H1 (cell line): ENCODE measurements around the gene VGLL3. TPM values are rescaled to one million over a fixed set of nuclear protein-coding genes. Genes with fewer than 3 reads are reported as not detected.

Experiments
- ASH2L ChIP-seq: fragments of 200-600, 300-600 bp; sonication (generic); IDR thresholded peaks from one replicate; pipeline ENCODE4 v1.7.1; 2017; ENCODE audit warnings: low read length
- CTBP2 ChIP-seq: IDR thresholded peaks from 2 replicates; pipeline ENCODE4 v1.7.0; 2011; ENCODE audit warnings: borderline replicate concordance, mild to moderate bottlenecking, moderate library complexity, mixed read lengths, low read length; ENCODE audit not compliant: insufficient read depth, insufficient read length
- SIRT6 ChIP-seq: IDR thresholded peaks from one replicate; pipeline ENCODE4 v1.7.1; 2012; ENCODE audit warnings: low read length, inconsistent platforms
- polyA plus RNA-seq, 7 experiments: library from polyadenylated mRNA; depleted of rRNA in 3 of 7; stranded (reverse) in 5 of 7; unstranded in 2 of 7; fragments of >200 nt in 5 of 7; fragments of 200-250 nt in 2 of 7; gene quantifications; 1 replicate in 5 of 7; 2 replicates in 1 of 7; 4 replicates in 1 of 7; pipeline versions ENCODE4 v1.2.1 to v1.2.3, GENCODE V29; 2011 to 2013; ENCODE audit warnings: missing spikeins in 2 of 7, mixed read lengths in 2 of 7
- total RNA-seq: library from RNA; stranded (reverse); fragmentation: NEBNext Ultra II Directional; extraction: Animal tissue kit (Norgen Biotek cat#: 25700); gene quantifications from 2 replicates; pipeline ENCODE4 v1.2.1, GENCODE V29; 2021
- TF ChIP-seq, protein P1 (sequence below): fragments of 300-600 bp; sonication (generic); IDR thresholded peaks from 2 replicates; pipeline ENCODE4 v1.7.1; 2012; ENCODE audit warnings: low read length, moderate library complexity, mild to moderate bottlenecking, inconsistent platforms; ENCODE audit not compliant: insufficient replicate concordance

The VGLL3 gene
- total and polyA plus RNA-seq, 2 of the 8 experiments (the other 6 are each of a cell fraction or from before 2014, with no cell fraction given), result 13.4 to 24.2 TPM

DNA sequence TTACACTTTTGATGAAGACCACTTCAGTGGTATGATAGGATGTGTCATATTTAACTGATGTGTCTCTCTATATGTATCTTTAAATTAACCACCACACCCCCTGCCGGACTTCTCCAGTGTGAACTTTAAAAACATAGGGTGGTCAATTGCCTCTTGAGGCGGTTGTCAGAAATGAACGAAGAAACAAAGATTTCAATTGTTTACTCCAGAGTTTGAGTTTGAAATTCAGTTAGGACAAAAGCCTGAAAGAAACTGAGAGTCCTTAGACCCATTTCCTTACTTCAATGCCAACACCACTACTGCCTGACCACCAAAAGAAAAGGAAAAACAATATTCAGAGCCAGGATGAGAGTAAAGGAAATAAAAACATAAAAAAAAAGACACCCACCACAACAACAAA lies 40.2 kb downstream of the VGLL3 start (continued):
- TF ChIP-seq, protein P1, sequence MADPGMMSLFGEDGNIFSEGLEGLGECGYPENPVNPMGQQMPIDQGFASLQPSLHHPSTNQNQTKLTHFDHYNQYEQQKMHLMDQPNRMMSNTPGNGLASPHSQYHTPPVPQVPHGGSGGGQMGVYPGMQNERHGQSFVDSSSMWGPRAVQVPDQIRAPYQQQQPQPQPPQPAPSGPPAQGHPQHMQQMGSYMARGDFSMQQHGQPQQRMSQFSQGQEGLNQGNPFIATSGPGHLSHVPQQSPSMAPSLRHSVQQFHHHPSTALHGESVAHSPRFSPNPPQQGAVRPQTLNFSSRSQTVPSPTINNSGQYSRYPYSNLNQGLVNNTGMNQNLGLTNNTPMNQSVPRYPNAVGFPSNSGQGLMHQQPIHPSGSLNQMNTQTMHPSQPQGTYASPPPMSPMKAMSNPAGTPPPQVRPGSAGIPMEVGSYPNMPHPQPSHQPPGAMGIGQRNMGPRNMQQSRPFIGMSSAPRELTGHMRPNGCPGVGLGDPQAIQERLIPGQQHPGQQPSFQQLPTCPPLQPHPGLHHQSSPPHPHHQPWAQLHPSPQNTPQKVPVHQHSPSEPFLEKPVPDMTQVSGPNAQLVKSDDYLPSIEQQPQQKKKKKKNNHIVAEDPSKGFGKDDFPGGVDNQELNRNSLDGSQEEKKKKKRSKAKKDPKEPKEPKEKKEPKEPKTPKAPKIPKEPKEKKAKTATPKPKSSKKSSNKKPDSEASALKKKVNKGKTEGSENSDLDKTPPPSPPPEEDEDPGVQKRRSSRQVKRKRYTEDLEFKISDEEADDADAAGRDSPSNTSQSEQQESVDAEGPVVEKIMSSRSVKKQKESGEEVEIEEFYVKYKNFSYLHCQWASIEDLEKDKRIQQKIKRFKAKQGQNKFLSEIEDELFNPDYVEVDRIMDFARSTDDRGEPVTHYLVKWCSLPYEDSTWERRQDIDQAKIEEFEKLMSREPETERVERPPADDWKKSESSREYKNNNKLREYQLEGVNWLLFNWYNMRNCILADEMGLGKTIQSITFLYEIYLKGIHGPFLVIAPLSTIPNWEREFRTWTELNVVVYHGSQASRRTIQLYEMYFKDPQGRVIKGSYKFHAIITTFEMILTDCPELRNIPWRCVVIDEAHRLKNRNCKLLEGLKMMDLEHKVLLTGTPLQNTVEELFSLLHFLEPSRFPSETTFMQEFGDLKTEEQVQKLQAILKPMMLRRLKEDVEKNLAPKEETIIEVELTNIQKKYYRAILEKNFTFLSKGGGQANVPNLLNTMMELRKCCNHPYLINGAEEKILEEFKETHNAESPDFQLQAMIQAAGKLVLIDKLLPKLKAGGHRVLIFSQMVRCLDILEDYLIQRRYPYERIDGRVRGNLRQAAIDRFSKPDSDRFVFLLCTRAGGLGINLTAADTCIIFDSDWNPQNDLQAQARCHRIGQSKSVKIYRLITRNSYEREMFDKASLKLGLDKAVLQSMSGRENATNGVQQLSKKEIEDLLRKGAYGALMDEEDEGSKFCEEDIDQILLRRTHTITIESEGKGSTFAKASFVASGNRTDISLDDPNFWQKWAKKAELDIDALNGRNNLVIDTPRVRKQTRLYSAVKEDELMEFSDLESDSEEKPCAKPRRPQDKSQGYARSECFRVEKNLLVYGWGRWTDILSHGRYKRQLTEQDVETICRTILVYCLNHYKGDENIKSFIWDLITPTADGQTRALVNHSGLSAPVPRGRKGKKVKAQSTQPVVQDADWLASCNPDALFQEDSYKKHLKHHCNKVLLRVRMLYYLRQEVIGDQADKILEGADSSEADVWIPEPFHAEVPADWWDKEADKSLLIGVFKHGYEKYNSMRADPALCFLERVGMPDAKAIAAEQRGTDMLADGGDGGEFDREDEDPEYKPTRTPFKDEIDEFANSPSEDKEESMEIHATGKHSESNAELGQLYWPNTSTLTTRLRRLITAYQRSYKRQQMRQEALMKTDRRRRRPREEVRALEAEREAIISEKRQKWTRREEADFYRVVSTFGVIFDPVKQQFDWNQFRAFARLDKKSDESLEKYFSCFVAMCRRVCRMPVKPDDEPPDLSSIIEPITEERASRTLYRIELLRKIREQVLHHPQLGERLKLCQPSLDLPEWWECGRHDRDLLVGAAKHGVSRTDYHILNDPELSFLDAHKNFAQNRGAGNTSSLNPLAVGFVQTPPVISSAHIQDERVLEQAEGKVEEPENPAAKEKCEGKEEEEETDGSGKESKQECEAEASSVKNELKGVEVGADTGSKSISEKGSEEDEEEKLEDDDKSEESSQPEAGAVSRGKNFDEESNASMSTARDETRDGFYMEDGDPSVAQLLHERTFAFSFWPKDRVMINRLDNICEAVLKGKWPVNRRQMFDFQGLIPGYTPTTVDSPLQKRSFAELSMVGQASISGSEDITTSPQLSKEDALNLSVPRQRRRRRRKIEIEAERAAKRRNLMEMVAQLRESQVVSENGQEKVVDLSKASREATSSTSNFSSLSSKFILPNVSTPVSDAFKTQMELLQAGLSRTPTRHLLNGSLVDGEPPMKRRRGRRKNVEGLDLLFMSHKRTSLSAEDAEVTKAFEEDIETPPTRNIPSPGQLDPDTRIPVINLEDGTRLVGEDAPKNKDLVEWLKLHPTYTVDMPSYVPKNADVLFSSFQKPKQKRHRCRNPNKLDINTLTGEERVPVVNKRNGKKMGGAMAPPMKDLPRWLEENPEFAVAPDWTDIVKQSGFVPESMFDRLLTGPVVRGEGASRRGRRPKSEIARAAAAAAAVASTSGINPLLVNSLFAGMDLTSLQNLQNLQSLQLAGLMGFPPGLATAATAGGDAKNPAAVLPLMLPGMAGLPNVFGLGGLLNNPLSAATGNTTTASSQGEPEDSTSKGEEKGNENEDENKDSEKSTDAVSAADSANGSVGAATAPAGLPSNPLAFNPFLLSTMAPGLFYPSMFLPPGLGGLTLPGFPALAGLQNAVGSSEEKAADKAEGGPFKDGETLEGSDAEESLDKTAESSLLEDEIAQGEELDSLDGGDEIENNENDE, result no peak
- no peak for TF ChIP-seq SIRT6
- no peak for TF ChIP-seq ASH2L
- no peak for TF ChIP-seq CTBP2
